ENCODE data around the gene BCO2.

DNA sequence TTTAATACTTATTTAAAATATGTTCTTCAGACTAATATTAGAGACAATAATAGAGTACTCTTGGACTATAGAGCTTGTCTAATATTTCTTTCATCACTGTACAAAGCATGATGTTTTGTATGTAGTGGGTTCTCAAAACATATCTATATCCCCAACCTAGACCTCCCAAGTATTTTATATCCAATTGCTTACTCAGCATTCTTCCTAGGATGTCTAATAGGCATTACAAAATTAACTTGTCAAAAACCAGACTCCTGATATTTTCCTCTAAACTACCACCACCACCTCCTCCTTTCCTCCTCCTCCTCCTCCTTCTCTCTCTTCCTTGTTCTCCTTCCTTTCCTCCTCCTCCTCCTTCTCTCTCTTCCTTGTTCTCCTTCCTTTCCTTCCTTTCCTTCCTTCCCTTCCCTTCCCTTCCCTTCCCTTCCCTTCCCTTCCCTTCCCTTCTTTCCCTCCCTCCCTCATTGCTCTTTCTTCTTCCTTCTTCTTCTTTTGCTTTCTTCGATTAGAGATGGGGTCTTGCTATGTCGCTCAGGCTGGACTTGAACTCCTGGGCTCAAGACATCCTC, 21.3 kb downstream of the BCO2 start:
- TF ChIP-seq CTCF (conservative IDR thresholded peaks at IDR 0.05; ENCODE audit: low read depth in 2 of 2) (no peak), EZH2 (IDR thresholded peaks at IDR 0.05; ENCODE audit: low read depth, unreplicated experiment) (no peak), POLR2AphosphoS5 (IDR thresholded peaks at IDR 0.05; ENCODE audit: low read depth) (no peak)
- TF ChIP-seq, protein P1, sequence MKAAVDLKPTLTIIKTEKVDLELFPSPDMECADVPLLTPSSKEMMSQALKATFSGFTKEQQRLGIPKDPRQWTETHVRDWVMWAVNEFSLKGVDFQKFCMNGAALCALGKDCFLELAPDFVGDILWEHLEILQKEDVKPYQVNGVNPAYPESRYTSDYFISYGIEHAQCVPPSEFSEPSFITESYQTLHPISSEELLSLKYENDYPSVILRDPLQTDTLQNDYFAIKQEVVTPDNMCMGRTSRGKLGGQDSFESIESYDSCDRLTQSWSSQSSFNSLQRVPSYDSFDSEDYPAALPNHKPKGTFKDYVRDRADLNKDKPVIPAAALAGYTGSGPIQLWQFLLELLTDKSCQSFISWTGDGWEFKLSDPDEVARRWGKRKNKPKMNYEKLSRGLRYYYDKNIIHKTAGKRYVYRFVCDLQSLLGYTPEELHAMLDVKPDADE (IDR thresholded peaks at IDR 0.05), result no peak

Measured in GM23338 (cell line).